ENCODE results near the gene RAP1B.
"Not testable (repeated sequence)": the region's sequence is repeated elsewhere in the genome, so short reads cannot be mapped to it uniquely, and the experiment has no call there.

- not testable (repeated sequence) for TF ChIP-seq POLR2AphosphoS5 (IDR thresholded peaks at IDR 0.05; ENCODE audit: borderline replicate concordance, low read depth, low read length); EZH2 (IDR thresholded peaks at IDR 0.05); FOXP2 (optimal IDR thresholded peaks at IDR 0.05; ENCODE audit: control extremely low read depth, extremely low read length, insufficient read depth)
Measured at GRCh38 chr12:68676854-68677253, 66.2 kb downstream of the RAP1B start.

Data from SK-N-MC (cell line).